Cardiac fibroblast (primary cell): ENCODE measurements around the gene IGSF1.

Experiments used
- DNase-seq, 2 donors: peaks; one replicate each; pipeline versions ENCODE4 v3.0.0 to v3.0.0-alpha.2; 2010; ENCODE audit warnings: low read depth in 2 of 2
- H3K4me3 ChIP-seq, 2 donors: replicated peaks in 1 of 2; 1 replicate in 1 of 2; 2 replicates in 1 of 2; pipeline ENCODE4 v1.5.1; 2011; ENCODE audit warnings: low read depth in 2 of 2, low read length in 2 of 2, mild to moderate bottlenecking in 2 of 2, moderate library complexity in 1 of 2
- TF ChIP-seq, protein P1 (sequence below): IDR thresholded peaks from one replicate; pipeline ENCODE4 v1.5.1; 2011; ENCODE audit warnings: low read depth, mild to moderate bottlenecking, low read length, inconsistent platforms

The IGSF1 gene

DNA sequence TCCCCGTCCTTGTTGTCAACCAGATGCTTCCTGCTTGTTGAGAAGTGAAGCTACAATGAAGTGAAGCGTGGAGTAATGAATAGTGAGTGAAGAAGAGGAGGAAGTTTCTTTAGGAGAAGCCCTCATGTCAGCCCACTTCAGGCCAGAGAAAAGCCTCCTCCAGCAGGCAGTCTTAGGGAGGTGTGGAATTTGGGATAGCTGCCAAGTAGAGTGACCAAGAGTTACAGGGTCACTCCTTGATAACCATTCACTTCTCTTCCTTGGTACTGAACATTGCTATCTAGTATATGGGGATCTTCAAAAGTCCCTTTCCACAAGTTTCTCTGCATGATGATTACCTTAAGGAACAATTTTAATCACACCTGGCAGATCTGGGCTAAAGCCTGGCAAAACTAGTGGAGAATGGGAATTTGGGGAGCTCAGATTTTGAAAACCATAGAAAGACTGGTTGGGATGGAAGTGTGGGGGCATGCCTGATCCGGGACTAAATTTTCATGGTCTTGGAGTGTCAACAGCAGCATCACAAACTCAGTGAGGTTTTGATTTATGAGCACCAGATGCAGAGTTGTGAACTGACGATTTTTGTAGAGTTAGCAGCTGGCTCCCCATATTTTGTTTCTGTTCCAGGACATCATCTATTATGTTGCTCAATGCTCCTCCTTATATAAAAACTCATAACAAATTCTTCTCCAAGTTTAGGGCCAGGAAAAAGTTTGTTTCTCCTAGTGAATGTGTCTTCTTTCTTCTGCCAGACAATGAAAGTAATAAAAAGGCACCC is 53.1 kb downstream of the IGSF1 start:
- no peak overlapping the region for H3K4me3 ChIP-seq
- TF ChIP-seq, protein P1, sequence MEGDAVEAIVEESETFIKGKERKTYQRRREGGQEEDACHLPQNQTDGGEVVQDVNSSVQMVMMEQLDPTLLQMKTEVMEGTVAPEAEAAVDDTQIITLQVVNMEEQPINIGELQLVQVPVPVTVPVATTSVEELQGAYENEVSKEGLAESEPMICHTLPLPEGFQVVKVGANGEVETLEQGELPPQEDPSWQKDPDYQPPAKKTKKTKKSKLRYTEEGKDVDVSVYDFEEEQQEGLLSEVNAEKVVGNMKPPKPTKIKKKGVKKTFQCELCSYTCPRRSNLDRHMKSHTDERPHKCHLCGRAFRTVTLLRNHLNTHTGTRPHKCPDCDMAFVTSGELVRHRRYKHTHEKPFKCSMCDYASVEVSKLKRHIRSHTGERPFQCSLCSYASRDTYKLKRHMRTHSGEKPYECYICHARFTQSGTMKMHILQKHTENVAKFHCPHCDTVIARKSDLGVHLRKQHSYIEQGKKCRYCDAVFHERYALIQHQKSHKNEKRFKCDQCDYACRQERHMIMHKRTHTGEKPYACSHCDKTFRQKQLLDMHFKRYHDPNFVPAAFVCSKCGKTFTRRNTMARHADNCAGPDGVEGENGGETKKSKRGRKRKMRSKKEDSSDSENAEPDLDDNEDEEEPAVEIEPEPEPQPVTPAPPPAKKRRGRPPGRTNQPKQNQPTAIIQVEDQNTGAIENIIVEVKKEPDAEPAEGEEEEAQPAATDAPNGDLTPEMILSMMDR, result no peak
- no peak for DNase-seq

DNA sequence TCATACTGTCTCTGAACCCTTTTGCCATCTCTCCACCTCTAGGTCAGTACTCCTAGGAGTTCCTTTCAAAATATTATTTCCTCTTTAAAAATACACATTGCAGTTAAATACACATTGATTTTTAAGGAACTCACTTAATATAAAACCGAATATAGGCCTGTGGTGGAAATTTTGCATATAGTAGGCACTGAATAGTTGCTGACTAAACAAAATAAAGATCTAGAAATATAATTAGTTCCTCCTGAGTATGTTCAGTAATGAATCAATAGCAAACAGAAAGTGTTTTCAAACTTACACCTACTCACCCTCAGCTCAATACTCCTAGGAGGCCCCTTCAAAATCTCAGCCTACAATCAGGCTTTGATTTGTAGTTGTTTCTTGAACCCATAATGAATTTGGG is 61.5 kb downstream of the IGSF1 start:
- DNase-seq, result no peak
- TF ChIP-seq, protein P1, result no peak
- no peak overlapping the region for H3K4me3 ChIP-seq

DNA sequence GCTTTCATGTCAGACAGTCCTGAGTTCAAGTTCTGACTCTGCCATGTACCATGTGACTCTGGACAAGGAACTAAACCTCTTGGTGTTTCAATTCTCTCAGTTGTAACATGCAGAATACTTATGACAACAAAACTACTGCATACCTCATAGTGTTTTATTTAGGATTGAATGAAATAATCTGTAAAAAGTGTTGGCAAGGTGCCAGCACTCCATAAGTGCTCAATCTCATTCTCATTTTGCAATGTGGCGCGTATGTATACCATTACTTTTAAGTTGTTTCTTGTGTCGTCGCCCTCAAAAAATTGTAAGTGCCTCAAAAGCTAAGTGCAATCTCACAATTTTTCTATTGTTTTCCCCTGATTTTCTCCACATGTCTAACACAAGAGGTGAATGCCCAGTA is 62.5 kb downstream of the IGSF1 start:
- H3K4me3 ChIP-seq, result no peak overlapping the region
- no peak for DNase-seq
- TF ChIP-seq, protein P1, result no peak

DNA sequence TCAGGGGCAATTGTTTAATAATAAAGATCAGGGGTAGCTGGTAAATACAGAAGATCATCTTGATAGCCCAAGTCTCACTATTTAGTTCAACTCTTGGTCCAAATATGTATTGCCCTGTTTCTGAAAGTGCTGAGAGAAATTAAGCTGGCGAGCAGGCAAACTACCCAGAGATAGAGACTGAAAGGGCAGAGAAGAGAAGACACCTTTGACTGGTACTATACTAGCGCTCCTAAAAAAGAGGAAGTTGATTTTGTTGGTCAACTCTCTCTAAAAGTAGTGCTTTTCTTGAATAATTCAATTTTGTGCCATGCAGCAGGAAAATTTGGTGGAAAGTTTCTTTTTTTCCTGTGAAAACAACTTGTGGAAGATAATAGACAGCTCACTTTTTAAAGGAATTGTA is 64.0 kb downstream of the IGSF1 start:
- H3K4me3 ChIP-seq, result no peak overlapping the region
- DNase-seq, result no peak
- TF ChIP-seq, protein P1, result no peak
